ENCODE data around the gene GREM2.

DNA sequence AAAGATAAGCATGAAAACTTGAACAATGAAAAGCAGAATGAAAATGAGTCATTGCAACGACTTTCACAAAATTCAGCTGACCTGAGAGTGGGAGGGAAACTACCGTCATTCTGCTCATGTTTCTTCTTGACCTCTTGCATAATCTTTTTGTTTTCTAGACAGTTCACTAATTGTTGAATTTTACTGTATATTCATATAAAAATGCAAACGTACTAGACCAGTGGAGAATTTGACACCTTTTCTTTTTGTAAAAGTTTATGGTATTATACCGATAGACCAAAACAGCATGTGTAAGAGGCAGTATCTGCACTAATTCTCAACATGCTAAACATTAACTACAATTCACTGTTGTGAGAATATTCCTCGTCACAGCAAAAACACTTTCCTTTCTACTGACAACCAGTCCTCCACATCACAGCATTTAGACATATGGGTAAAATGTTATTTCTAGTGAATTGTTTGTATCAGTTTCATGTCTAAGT, 137.8 kb downstream of the GREM2 start:
- TF ChIP-seq, protein P1, sequence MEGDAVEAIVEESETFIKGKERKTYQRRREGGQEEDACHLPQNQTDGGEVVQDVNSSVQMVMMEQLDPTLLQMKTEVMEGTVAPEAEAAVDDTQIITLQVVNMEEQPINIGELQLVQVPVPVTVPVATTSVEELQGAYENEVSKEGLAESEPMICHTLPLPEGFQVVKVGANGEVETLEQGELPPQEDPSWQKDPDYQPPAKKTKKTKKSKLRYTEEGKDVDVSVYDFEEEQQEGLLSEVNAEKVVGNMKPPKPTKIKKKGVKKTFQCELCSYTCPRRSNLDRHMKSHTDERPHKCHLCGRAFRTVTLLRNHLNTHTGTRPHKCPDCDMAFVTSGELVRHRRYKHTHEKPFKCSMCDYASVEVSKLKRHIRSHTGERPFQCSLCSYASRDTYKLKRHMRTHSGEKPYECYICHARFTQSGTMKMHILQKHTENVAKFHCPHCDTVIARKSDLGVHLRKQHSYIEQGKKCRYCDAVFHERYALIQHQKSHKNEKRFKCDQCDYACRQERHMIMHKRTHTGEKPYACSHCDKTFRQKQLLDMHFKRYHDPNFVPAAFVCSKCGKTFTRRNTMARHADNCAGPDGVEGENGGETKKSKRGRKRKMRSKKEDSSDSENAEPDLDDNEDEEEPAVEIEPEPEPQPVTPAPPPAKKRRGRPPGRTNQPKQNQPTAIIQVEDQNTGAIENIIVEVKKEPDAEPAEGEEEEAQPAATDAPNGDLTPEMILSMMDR (IDR thresholded peaks at IDR 0.05): no peak
- no peak for TF ChIP-seq POLR2A (IDR thresholded peaks at IDR 0.05)
